HCT116 (cell line): Measurements from ENCODE around the gene RASAL2. TPM values are rescaled to one million over a fixed set of nuclear protein-coding genes. Genes with fewer than 3 reads are reported as not detected.

Experiments used
- ATAC-seq: fragments of 200-7000 bp; cut with Tn5 transposase; 2 replicates; pipeline ENCODE4 v1.9.1; 2020; ENCODE audit warnings: mild to moderate bottlenecking, moderate library complexity
- BruUV-seq: library from RNA; stranded (reverse); fragments of 400-500 nt; replicated peaks from 2 replicates; lab custom pipeline; 2021; lab: Mats Ljungman, UMichigan
- CTCF ChIA-PET: fragments of 300-600 bp; sonication (Branson Sonifier 250); formaldehyde crosslinking; loops from one replicate; lab custom pipeline; 2021; ENCODE audit warnings: antibody characterized with exemption; lab: Charles Lee
- POLR2A ChIA-PET: fragments of 300-600, 350-600 bp; sonication (Branson Sonifier 250); formaldehyde crosslinking; loops from one replicate; lab custom pipeline; 2021; ENCODE audit warnings: antibody characterized with exemption; lab: Charles Lee
- RAD21 ChIA-PET, 2 experiments: fragments of 300-600 bp; sonication (Branson Sonifier 250); formaldehyde crosslinking; loops; one replicate each; lab custom pipeline; 2023; ENCODE audit warnings: low total read pairs in 2 of 2; ENCODE audit not compliant: uncharacterized antibody in 2 of 2, unreplicated experiment in 2 of 2, low non-redundant PET in 1 of 2; lab: Charles Lee
- DNase-seq: peaks from one replicate; pipeline ENCODE4 v3.0.0-alpha.2; 2010; ENCODE audit warnings: low read depth, low spot score
- H2AFZ ChIP-seq: fragments of 200-600 bp; shearing (Covaris generic), sonication (generic); 2 replicates; pipeline ENCODE4 v1.6.1; 2017; ENCODE audit warnings: low read depth, mixed run types, mixed read lengths, antibody characterized with exemption, low read length; ENCODE audit not compliant: poor library complexity, severe bottlenecking
- H3K27ac ChIP-seq: 2 replicates; pipeline ENCODE4 v1.5.1; 2012; ENCODE audit warnings: low read depth, low read length
- H3K27me3 ChIP-seq: fragments of 200-600 bp; sonication (generic); 2 replicates; pipeline ENCODE4 v1.6.1; 2016; ENCODE audit warnings: mixed run types, low read length, mixed read lengths; ENCODE audit not compliant: insufficient read depth
- H3K36me3 ChIP-seq, 2 experiments: fragments of 200-500 bp in 1 of 2; fragments of 200-600 bp in 1 of 2; sonication (Bioruptor generic) in 1 of 2; sonication (generic) in 1 of 2; 2 replicates each; pipeline versions ENCODE4 v1.5.1 to v1.6.1; 2014 to 2016; ENCODE audit warnings: low read length in 2 of 2, inconsistent platforms in 1 of 2, mixed read lengths in 1 of 2, mixed run types in 1 of 2; ENCODE audit not compliant: insufficient read depth in 2 of 2, control insufficient read depth in 1 of 2
- H3K4me1 ChIP-seq, 2 experiments: fragments of 200-600 bp in 1 of 2; sonication (generic) in 1 of 2; 2 replicates each; pipeline versions ENCODE4 v1.5.1 to v1.6.1; 2012 to 2017; ENCODE audit warnings: low read length in 2 of 2, inconsistent platforms in 1 of 2, mild to moderate bottlenecking in 1 of 2, mixed read lengths in 1 of 2, mixed run types in 1 of 2, moderate library complexity in 1 of 2; ENCODE audit not compliant: insufficient read depth in 2 of 2, control insufficient read depth in 1 of 2
- H3K4me2 ChIP-seq: fragments of 200-600 bp; sonication (generic); 2 replicates; pipeline ENCODE4 v1.6.1; 2017; ENCODE audit warnings: mixed run types, low read length, mixed read lengths
- H3K4me3 ChIP-seq, 2 experiments: fragments of 200-600 bp in 1 of 2; sonication (generic) in 1 of 2; replicated peaks in 1 of 2; 2 replicates each; pipeline ENCODE4 v1.5.1; 2011 to 2016; ENCODE audit warnings: low read length in 2 of 2, control low read depth in 1 of 2, low read depth in 1 of 2, mild to moderate bottlenecking in 1 of 2, mixed read lengths in 1 of 2, mixed run types in 1 of 2
- H3K79me2 ChIP-seq: fragments of 200-600 bp; sonication (generic); 2 replicates; pipeline ENCODE4 v1.6.1; 2017; ENCODE audit warnings: mild to moderate bottlenecking, mixed run types, low read length, moderate library complexity, mixed read lengths; ENCODE audit not compliant: insufficient read depth
- H3K9ac ChIP-seq: fragments of 200-600 bp; sonication (generic); 2 replicates; pipeline ENCODE4 v1.6.1; 2016; ENCODE audit warnings: low read length, mixed read lengths
- H3K9me2 ChIP-seq: fragments of 200-600 bp; sonication (generic), shearing (Covaris generic); 2 replicates; pipeline ENCODE4 v1.6.1; 2017; ENCODE audit warnings: mixed run types, mild to moderate bottlenecking, moderate library complexity; ENCODE audit not compliant: insufficient read depth
- H3K9me3 ChIP-seq, 2 experiments: fragments of 200-500 bp in 1 of 2; fragments of 200-600 bp in 1 of 2; sonication (Bioruptor generic) in 1 of 2; sonication (generic) in 1 of 2; 2 replicates each; pipeline ENCODE4 v1.6.1; 2014 to 2017; ENCODE audit warnings: low read length in 2 of 2, mixed read lengths in 2 of 2, inconsistent platforms in 1 of 2, low read depth in 1 of 2, mild to moderate bottlenecking in 1 of 2, mixed run types in 1 of 2, moderate library complexity in 1 of 2; ENCODE audit not compliant: control insufficient read depth in 1 of 2, insufficient read depth in 1 of 2
- H4K20me1 ChIP-seq: fragments of 200-600 bp; sonication (generic), shearing (Covaris generic); 2 replicates; pipeline ENCODE4 v1.6.1; 2017; ENCODE audit warnings: mixed run types, mild to moderate bottlenecking, moderate library complexity; ENCODE audit not compliant: insufficient read depth
- ELF1 ChIP-seq: IDR thresholded peaks from 2 replicates; pipeline ENCODE4 v1.6.1; 2012; ENCODE audit warnings: low read depth, borderline replicate concordance
- EZH2phosphoT487 ChIP-seq: fragments of 200-600 bp; IDR thresholded peaks from 2 replicates; pipeline ENCODE4 v1.6.1; 2018; ENCODE audit warnings: antibody characterized with exemption, borderline replicate concordance
- SRF ChIP-seq: IDR thresholded peaks from 2 replicates; pipeline ENCODE4 v1.6.1; 2012; ENCODE audit warnings: low read depth
- TCF7L2 ChIP-seq: IDR thresholded peaks from 2 replicates; pipeline ENCODE4 v1.7.0; 2011; ENCODE audit warnings: borderline replicate concordance, inconsistent platforms; ENCODE audit not compliant: insufficient read depth, insufficient read length; ENCODE audit errors: extremely low read depth
- YY1 ChIP-seq: IDR thresholded peaks from 2 replicates; pipeline ENCODE4 v1.6.1; 2011; ENCODE audit warnings: low read length, low read depth, moderate library complexity, mild to moderate bottlenecking; ENCODE audit not compliant: insufficient replicate concordance; ENCODE audit errors: extremely low read depth
- ZFX ChIP-seq: fragments of 450-650 bp; IDR thresholded peaks from 2 replicates; pipeline ENCODE4 v1.6.1; 2017
- ZNF274 ChIP-seq: fragments of 200-500 bp; sonication (Bioruptor generic); IDR thresholded peaks from 2 replicates; pipeline ENCODE4 v1.6.1; 2014; ENCODE audit warnings: mild to moderate bottlenecking, low read depth, low read length, inconsistent platforms
- intact Hi-C: fragments of 100-400 bp; cut with micrococcal nuclease; formaldehyde crosslinking; loops from 2 replicates; pipeline ENCODE4 v1.10.0; 2022
- total RNA-seq: library from RNA; stranded (reverse); gene quantifications from one replicate; pipeline ENCODE4 v1.2.1, GENCODE V29; 2021; ENCODE audit not compliant: unreplicated experiment
- TF ChIP-seq, protein P1 (sequence below): IDR thresholded peaks from 2 replicates; pipeline ENCODE4 v1.6.1; 2012
- TF ChIP-seq, protein P2 (sequence below): IDR thresholded peaks from 2 replicates; pipeline ENCODE4 v1.6.1; 2012; ENCODE audit warnings: low read depth
- TF ChIP-seq, protein P3 (sequence below): IDR thresholded peaks from 2 replicates; pipeline ENCODE4 v1.6.1; 2012
- TF ChIP-seq, protein P4 (sequence below), 3 experiments: fragments of 200-600 bp in 1 of 3; sonication (generic) in 1 of 3; IDR thresholded peaks in 2 of 3; conservative IDR thresholded peaks in 1 of 3; 2 replicates each; pipeline ENCODE4 v1.5.1; 2012 to 2017; ENCODE audit warnings: low read depth in 2 of 3, low read length in 2 of 3, antibody characterized with exemption in 1 of 3, borderline replicate concordance in 1 of 3, control low read depth in 1 of 3, mild to moderate bottlenecking in 1 of 3, mixed read lengths in 1 of 3, mixed run types in 1 of 3, moderate library complexity in 1 of 3; ENCODE audit not compliant: insufficient read depth in 1 of 3
- TF ChIP-seq, protein P5 (sequence below): IDR thresholded peaks from 2 replicates; pipeline ENCODE4 v1.6.1; 2011; ENCODE audit warnings: mild to moderate bottlenecking, low read length, moderate library complexity; ENCODE audit not compliant: insufficient replicate concordance; ENCODE audit errors: extremely low read depth

The RASAL2 gene
- total RNA-seq, 1 experiment from 2014 or later: 11.7 TPM

DNA sequence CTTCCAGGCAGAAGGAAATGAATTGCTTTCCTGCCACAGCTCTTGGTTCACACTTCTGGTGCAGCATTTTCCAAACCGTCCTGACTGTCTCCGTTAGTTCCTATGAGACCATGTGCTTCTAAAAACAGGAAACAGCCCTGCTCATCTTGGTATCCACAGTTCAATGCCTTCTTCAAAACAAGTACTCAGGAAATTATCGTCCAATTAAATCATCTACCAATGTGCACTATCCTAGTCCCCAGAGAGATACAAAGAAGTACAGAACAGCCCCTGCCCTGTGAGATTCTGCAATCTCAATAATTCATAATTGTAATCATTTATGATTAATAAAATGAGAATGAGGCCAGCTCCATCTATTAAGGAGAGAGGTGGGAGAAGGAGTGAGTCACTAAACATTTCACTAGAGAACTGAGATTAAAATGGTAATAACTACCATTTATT is 391.7 kb downstream of the RASAL2 start:
- DNase-seq: no peak
- Histone ChIP-seq H3K36me3 (no peaks in the 10 kb centered on the region), H3K79me2 (no peaks in the 10 kb centered on the region), H2AFZ (no peak overlapping the region), H3K4me2 (no peak overlapping the region), H3K9me3 (no peaks in the 10 kb centered on the region), H3K9me2 (no peaks in the 10 kb centered on the region), H4K20me1 (no peaks in the 10 kb centered on the region), H3K9ac (no peak overlapping the region), H3K4me3 (no peak overlapping the region), H3K27me3 (no peaks in the 10 kb centered on the region), H3K4me1 (no peaks in the 10 kb centered on the region), H3K27ac (no peak overlapping the region)
- no TSS peak for BruUV-seq
- ChIA-PET CTCF (no interaction called here), POLR2A (no interaction called here), RAD21 (no interaction called here)
- intact Hi-C loops: no loop called here
- ATAC-seq: no peak
- TF ChIP-seq, protein P1, sequence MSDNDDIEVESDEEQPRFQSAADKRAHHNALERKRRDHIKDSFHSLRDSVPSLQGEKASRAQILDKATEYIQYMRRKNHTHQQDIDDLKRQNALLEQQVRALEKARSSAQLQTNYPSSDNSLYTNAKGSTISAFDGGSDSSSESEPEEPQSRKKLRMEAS: no peak
- TF ChIP-seq, protein P2, sequence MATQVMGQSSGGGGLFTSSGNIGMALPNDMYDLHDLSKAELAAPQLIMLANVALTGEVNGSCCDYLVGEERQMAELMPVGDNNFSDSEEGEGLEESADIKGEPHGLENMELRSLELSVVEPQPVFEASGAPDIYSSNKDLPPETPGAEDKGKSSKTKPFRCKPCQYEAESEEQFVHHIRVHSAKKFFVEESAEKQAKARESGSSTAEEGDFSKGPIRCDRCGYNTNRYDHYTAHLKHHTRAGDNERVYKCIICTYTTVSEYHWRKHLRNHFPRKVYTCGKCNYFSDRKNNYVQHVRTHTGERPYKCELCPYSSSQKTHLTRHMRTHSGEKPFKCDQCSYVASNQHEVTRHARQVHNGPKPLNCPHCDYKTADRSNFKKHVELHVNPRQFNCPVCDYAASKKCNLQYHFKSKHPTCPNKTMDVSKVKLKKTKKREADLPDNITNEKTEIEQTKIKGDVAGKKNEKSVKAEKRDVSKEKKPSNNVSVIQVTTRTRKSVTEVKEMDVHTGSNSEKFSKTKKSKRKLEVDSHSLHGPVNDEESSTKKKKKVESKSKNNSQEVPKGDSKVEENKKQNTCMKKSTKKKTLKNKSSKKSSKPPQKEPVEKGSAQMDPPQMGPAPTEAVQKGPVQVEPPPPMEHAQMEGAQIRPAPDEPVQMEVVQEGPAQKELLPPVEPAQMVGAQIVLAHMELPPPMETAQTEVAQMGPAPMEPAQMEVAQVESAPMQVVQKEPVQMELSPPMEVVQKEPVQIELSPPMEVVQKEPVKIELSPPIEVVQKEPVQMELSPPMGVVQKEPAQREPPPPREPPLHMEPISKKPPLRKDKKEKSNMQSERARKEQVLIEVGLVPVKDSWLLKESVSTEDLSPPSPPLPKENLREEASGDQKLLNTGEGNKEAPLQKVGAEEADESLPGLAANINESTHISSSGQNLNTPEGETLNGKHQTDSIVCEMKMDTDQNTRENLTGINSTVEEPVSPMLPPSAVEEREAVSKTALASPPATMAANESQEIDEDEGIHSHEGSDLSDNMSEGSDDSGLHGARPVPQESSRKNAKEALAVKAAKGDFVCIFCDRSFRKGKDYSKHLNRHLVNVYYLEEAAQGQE: no peak
- TF ChIP-seq SRF: no peak
- no peak for TF ChIP-seq YY1
- TF ChIP-seq, protein P3, sequence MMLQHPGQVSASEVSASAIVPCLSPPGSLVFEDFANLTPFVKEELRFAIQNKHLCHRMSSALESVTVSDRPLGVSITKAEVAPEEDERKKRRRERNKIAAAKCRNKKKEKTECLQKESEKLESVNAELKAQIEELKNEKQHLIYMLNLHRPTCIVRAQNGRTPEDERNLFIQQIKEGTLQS: no peak
- no peak for TF ChIP-seq TCF7L2
- TF ChIP-seq ZNF274: no peak
- TF ChIP-seq, protein P4, sequence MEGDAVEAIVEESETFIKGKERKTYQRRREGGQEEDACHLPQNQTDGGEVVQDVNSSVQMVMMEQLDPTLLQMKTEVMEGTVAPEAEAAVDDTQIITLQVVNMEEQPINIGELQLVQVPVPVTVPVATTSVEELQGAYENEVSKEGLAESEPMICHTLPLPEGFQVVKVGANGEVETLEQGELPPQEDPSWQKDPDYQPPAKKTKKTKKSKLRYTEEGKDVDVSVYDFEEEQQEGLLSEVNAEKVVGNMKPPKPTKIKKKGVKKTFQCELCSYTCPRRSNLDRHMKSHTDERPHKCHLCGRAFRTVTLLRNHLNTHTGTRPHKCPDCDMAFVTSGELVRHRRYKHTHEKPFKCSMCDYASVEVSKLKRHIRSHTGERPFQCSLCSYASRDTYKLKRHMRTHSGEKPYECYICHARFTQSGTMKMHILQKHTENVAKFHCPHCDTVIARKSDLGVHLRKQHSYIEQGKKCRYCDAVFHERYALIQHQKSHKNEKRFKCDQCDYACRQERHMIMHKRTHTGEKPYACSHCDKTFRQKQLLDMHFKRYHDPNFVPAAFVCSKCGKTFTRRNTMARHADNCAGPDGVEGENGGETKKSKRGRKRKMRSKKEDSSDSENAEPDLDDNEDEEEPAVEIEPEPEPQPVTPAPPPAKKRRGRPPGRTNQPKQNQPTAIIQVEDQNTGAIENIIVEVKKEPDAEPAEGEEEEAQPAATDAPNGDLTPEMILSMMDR (IDR thresholded peaks at IDR 0.05 in 2 of 3, conservative IDR thresholded peaks at IDR 0.05 in 1 of 3; ENCODE audit: borderline replicate concordance in 1 of 3, insufficient read depth in 1 of 3, low read depth in 2 of 3, low read length in 2 of 3): no peak
- TF ChIP-seq ELF1: no peak
- no peak for TF ChIP-seq EZH2phosphoT487
- TF ChIP-seq, protein P5, sequence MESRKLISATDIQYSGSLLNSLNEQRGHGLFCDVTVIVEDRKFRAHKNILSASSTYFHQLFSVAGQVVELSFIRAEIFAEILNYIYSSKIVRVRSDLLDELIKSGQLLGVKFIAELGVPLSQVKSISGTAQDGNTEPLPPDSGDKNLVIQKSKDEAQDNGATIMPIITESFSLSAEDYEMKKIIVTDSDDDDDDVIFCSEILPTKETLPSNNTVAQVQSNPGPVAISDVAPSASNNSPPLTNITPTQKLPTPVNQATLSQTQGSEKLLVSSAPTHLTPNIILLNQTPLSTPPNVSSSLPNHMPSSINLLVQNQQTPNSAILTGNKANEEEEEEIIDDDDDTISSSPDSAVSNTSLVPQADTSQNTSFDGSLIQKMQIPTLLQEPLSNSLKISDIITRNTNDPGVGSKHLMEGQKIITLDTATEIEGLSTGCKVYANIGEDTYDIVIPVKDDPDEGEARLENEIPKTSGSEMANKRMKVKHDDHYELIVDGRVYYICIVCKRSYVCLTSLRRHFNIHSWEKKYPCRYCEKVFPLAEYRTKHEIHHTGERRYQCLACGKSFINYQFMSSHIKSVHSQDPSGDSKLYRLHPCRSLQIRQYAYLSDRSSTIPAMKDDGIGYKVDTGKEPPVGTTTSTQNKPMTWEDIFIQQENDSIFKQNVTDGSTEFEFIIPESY: no peak
- TF ChIP-seq ZFX: no peak
